Right lobe of liver (tissue), 4 donors: ENCODE measurements around the gene USB1.

ENCODE experiments used
- CTCF ChIP-seq, 4 donors: fragments of 200-600 bp in 3 of 4; fragments of 450-650 bp in 1 of 4; IDR thresholded peaks; one replicate each; pipeline versions ENCODE4 v1.5.1 to v1.8.0; 2016 to 2022; ENCODE audit warnings: antibody characterized with exemption in 4 of 4, mild to moderate bottlenecking in 2 of 4
- POLR2A ChIP-seq: fragments of 450-650 bp; IDR thresholded peaks from one replicate; pipeline ENCODE4 v1.6.1; 2017; ENCODE audit warnings: antibody characterized with exemption, mild to moderate bottlenecking
- donor health status: DM: no; HTN: no; CAD: no.
- donor health status: DM: no; HTN: no; CAD: no.
- donor health status: DM: no; HTN: yes; CAD: no.

GRCh38 chr16:57979006-57979585 lies 22.1 kb upstream of the USB1 start:
- TF ChIP-seq POLR2A (no peak), CTCF (IDR thresholded peaks at IDR 0.05) (no peak)
